ENCODE measurements around the gene PTPN7.
"Not testable (repeated sequence)": the region's sequence is repeated elsewhere in the genome, so short reads cannot be mapped to it uniquely, and the experiment has no call there.

Gene PTPN7

DNA sequence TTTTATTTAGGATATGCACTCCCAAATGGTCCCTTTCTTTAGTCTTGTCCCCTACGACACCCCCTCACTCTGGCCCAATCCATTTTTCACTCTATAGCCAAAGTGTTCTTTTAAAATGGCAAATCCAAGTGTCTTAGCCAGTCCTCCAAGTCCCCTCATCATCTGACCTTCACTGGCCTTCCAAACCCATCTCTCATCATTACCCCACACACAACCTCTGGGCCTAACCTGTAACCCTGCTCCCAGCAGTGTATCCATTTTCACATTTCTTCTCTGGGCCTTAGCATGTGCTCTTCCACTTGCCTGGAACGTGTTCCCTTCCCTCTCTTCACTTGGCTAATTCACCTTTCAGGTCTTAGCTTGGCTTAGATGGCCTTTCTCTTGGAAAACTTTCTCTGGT lies 9.4 kb downstream of the PTPN7 start:
- TF ChIP-seq, protein P1, sequence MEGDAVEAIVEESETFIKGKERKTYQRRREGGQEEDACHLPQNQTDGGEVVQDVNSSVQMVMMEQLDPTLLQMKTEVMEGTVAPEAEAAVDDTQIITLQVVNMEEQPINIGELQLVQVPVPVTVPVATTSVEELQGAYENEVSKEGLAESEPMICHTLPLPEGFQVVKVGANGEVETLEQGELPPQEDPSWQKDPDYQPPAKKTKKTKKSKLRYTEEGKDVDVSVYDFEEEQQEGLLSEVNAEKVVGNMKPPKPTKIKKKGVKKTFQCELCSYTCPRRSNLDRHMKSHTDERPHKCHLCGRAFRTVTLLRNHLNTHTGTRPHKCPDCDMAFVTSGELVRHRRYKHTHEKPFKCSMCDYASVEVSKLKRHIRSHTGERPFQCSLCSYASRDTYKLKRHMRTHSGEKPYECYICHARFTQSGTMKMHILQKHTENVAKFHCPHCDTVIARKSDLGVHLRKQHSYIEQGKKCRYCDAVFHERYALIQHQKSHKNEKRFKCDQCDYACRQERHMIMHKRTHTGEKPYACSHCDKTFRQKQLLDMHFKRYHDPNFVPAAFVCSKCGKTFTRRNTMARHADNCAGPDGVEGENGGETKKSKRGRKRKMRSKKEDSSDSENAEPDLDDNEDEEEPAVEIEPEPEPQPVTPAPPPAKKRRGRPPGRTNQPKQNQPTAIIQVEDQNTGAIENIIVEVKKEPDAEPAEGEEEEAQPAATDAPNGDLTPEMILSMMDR (IDR thresholded peaks at IDR 0.05; ENCODE audit: extremely low read depth, missing control alignments), result no peak

DNA sequence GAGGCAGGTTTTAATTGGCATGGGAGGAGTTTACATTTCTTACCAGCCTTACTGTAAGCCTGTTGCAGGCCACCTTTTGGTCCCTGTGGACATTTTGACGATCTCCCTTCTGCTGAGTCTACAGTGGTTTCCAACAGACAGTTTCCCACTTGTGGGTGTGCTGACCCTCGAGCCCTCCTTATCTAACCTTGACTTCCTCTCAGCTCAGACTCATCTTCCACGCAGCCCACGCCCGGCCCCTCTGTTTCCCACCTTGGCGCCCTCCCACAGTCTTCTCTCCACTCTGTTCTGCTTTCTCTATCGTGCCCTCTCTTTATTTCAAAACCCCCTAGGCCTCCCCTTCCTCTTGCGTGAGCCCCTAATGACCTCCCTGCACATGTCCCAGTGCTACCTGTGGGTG lies 9.8 kb downstream of the PTPN7 start:
- TF ChIP-seq, protein P1 (IDR thresholded peaks at IDR 0.05; ENCODE audit: extremely low read depth, missing control alignments), result no peak
- no peak for DNase-seq (ENCODE audit: low spot score)

More for the DNA sequence above, 9.4 kb downstream of the PTPN7 start:
- DNase-seq (ENCODE audit: low spot score), result no peak

DNA sequence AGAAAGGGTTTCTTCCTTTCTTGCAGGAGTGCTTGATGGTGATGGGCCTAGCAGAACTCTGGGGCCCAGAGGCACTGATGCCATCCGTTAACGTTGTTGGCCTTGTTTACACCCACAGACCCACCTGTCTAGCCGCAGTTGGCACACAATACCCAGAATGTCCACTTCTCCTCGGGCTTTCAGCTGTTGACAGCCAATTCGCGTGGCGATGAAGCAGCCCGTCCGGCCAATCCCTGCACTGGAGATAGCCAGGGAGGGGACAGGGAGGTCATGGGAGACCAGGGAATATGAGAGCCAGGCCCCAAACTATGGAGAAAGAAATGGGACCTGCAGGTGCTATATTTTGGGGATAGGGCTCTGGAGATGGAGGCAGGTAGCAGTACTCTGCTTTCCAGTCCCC lies 10.2 kb downstream of the PTPN7 start:
- TF ChIP-seq, protein P1 (IDR thresholded peaks at IDR 0.05; ENCODE audit: extremely low read depth, missing control alignments), result no peak
- no peak for DNase-seq (ENCODE audit: low spot score)

DNA sequence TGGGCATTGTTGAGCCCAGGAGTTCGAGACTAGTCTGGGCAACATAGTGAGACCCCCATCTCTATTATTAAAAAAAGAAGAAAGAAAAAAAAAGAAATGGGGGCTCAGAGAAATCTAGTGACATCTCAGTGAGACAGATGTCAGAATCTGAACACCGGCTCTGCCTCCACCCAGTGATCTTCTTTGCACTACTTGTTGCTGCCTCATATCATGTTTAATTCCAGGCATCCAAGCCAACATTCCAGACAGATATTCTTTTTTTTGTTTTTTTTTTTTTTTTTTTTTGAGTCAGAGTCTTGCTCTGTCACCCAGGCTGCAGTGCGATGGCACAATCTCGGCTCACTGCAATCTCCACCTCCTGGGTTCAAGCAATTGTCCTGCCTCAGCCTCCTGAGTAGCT lies 10.8 kb downstream of the PTPN7 start:
- no peak for DNase-seq (ENCODE audit: low spot score)
- TF ChIP-seq, protein P1 (IDR thresholded peaks at IDR 0.05; ENCODE audit: extremely low read depth, missing control alignments), result no peak

DNA sequence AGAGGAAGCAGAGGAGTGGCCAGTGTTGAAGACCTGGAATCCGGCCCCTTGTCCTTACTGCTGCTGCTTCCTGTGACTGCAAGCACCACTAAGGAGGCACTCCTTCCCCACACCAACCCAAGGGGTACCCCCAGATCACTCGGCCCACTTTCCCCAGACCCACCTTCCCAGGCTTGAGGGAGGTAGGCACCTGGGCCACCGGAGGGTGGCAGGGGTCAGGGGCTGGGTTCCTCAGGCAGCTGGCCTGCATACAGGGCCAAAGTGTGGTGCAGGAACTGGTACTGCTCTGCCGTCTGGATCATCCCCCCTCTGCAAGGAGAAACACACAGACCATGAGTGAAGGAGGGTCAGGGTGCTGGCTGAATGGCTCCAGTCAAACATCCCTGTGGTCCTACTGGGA lies 12.0 kb downstream of the PTPN7 start:
- no peak for DNase-seq (ENCODE audit: low spot score)
- TF ChIP-seq, protein P1 (IDR thresholded peaks at IDR 0.05; ENCODE audit: extremely low read depth, missing control alignments), result no peak

DNA sequence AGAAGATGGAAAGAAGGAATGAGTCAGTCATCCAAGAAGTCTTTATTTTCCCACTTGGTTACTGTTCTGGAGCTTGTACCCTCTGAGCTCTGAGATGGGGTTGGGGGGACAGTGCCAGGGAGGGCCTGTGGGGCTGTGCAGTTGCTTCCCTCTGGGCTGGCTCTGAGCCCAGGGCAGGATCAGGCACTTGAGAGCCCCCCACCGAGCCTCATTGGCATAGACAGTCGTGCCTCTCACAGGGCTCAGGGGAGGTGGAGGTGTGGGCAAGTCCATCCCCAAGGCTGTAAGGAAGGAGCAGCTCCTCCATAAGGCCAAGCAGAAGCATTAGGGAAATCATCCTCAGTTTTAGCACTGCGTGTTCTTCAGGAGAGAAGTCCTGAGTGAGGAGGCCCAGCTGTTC lies 13.4 kb downstream of the PTPN7 start:
- TF ChIP-seq, protein P1 (IDR thresholded peaks at IDR 0.05; ENCODE audit: extremely low read depth, missing control alignments), result no peak
- DNase-seq (ENCODE audit: low spot score), result no peak

DNA sequence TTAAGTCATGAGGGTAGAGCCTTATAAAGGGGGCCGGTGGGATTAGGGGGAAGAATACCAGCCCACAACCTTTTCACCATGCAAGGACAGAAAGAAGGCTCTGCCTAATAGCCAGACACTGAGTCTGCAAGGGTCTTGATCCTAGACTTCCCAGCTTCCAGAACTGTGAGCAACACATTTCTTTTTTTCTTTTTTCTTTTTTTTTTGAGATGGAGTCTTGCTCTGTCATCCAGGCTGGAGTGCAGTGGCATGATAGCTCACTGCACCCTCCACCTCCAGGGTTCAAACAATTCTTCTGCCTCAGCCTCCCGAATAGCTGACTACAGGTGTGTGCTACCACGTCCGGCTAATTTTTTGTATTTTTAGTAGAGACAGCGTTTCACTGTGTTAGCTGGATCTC lies 14.1 kb downstream of the PTPN7 start:
- no peak for DNase-seq (ENCODE audit: low spot score)
- TF ChIP-seq, protein P1 (IDR thresholded peaks at IDR 0.05; ENCODE audit: extremely low read depth, missing control alignments), result no peak

DNA sequence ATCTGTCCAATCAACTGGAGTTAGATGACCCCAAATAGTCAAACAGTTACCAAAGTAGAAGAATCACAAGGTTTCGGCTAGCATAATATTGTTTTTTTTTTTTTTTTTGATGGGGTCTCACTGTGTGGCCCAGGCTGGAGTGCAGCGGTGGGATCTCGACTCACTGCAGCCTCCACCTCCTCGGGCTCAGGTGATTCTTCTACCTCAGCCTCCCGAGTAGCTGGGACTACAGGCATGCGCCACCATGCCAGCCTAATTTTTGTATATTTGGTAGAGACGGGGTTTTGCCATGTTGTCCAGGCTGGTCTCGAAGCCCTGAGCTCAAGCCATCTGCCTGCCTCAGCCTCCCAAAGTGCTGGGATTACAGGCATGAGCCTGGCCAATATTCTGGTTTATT lies 14.7 kb downstream of the PTPN7 start:
- DNase-seq (ENCODE audit: low spot score), result not testable (repeated sequence)

Measured in GM20000 (cell line).